IMR-90 (cell line): ENCODE measurements around the gene OST4. TPM values are rescaled to one million over a fixed set of nuclear protein-coding genes. Genes with fewer than 3 reads are reported as not detected.
A peak's percentile ranks its signal among the peaks of the same experiment; 100 is the strongest.

Experiments
- ATAC-seq: fragments of 200-7000 bp; cut with Tn5 transposase; 2 replicates; pipeline ENCODE4 v1.9.1; 2020; ENCODE audit warnings: low read depth, mild to moderate bottlenecking, moderate library complexity
- BruUV-seq: library from RNA; stranded (reverse); fragments of 400-500 nt; replicated peaks from 2 replicates; lab custom pipeline; 2021; lab: Mats Ljungman, UMichigan
- CTCF ChIA-PET: fragments of 300-600 bp; formaldehyde crosslinking; extraction: SDS; loops from one replicate; lab custom pipeline; 2021; ENCODE audit warnings: antibody characterized with exemption; lab: Yijun Ruan, JAX
- POLR2A ChIA-PET: fragments of 300-600 bp; sonication (Branson Sonifier 250); formaldehyde crosslinking; loops from one replicate; lab custom pipeline; 2022; ENCODE audit warnings: antibody characterized with exemption; ENCODE audit not compliant: unreplicated experiment; lab: Charles Lee
- DNase-seq: peaks from one replicate; pipeline ENCODE4 v3.0.0; 2013
- H2AFZ ChIP-seq: replicated peaks from 2 replicates; pipeline ENCODE3; 2013; ENCODE audit warnings: low read length, mild to moderate bottlenecking; ENCODE audit not compliant: poor library complexity
- H2AK5ac ChIP-seq: 2 replicates; pipeline ENCODE4 v1.6.1; 2013; ENCODE audit warnings: low read depth, low read length, inconsistent platforms
- H2AK9ac ChIP-seq: replicated peaks from 2 replicates; pipeline ENCODE3; 2013; ENCODE audit warnings: mild to moderate bottlenecking, low read depth, low read length, moderate library complexity; ENCODE audit not compliant: poor library complexity
- H2BK120ac ChIP-seq: 2 replicates; pipeline ENCODE4 v1.6.1; 2013; ENCODE audit warnings: low read depth, low read length, inconsistent platforms
- H2BK15ac ChIP-seq: 3 replicates; pipeline ENCODE4 v1.6.1; 2013; ENCODE audit warnings: low read depth, low read length, inconsistent platforms
- H2BK20ac ChIP-seq: 2 replicates; pipeline ENCODE4 v1.6.1; 2013; ENCODE audit warnings: low read depth, mild to moderate bottlenecking, inconsistent platforms, low read length, moderate library complexity
- H2BK5ac ChIP-seq: 2 replicates; pipeline ENCODE4 v1.6.1; 2013; ENCODE audit warnings: mild to moderate bottlenecking, low read depth, low read length, inconsistent platforms; ENCODE audit not compliant: poor library complexity, severe bottlenecking
- H3K14ac ChIP-seq: replicated peaks from 2 replicates; pipeline ENCODE4 v1.6.1; 2013; ENCODE audit warnings: low read depth, low read length, inconsistent platforms
- H3K18ac ChIP-seq: 2 replicates; pipeline ENCODE4 v1.6.1; 2013; ENCODE audit warnings: low read depth, low read length, control low read depth
- H3K23ac ChIP-seq: 2 replicates; pipeline ENCODE4 v1.6.1; 2013; ENCODE audit warnings: low read depth, low read length, inconsistent platforms
- H3K27ac ChIP-seq: 2 replicates; pipeline ENCODE4 v1.5.1; 2013; ENCODE audit warnings: mild to moderate bottlenecking, control low read depth, low read length; ENCODE audit not compliant: insufficient read depth
- H3K27me3 ChIP-seq: 2 replicates; pipeline ENCODE4 v1.6.1; 2013; ENCODE audit warnings: low read length; ENCODE audit not compliant: control insufficient read depth, insufficient read depth
- H3K36me3 ChIP-seq: 2 replicates; pipeline ENCODE4 v1.6.1; 2013; ENCODE audit warnings: low read length, mixed read lengths; ENCODE audit not compliant: control insufficient read depth, insufficient read depth
- H3K4ac ChIP-seq: 2 replicates; pipeline ENCODE4 v1.6.1; 2013; ENCODE audit warnings: low read depth, low read length, inconsistent platforms
- H3K4me1 ChIP-seq: 2 replicates; pipeline ENCODE4 v1.6.1; 2013; ENCODE audit warnings: low read length, mixed read lengths; ENCODE audit not compliant: control insufficient read depth, insufficient read depth
- H3K4me2 ChIP-seq: 2 replicates; pipeline ENCODE4 v1.6.1; 2013; ENCODE audit warnings: low read depth, mild to moderate bottlenecking, control low read depth, low read length, moderate library complexity
- H3K4me3 ChIP-seq: 2 replicates; pipeline ENCODE4 v1.5.1; 2013; ENCODE audit warnings: low read depth, mild to moderate bottlenecking, control low read depth, low read length, moderate library complexity; ENCODE audit not compliant: insufficient read depth
- H3K56ac ChIP-seq: 2 replicates; pipeline ENCODE4 v1.6.1; 2013; ENCODE audit warnings: low read length, inconsistent platforms; ENCODE audit not compliant: insufficient read depth; ENCODE audit errors: extremely low read depth
- H3K79me1 ChIP-seq, 2 experiments: 2 replicates each; pipeline ENCODE4 v1.6.1; 2013; ENCODE audit warnings: low read length in 2 of 2, inconsistent platforms in 1 of 2, low read depth in 1 of 2
- H3K9ac ChIP-seq: 2 replicates; pipeline ENCODE4 v1.6.1; 2013; ENCODE audit warnings: low read depth, low read length, control low read depth
- H3K9me1 ChIP-seq: 2 replicates; pipeline ENCODE4 v1.6.1; 2013; ENCODE audit warnings: low read length, inconsistent platforms; ENCODE audit not compliant: insufficient read depth
- H3K9me3 ChIP-seq: 2 replicates; pipeline ENCODE4 v1.6.1; 2013; ENCODE audit warnings: low read length; ENCODE audit not compliant: control insufficient read depth, insufficient read depth
- H4K20me1 ChIP-seq: 2 replicates; pipeline ENCODE4 v1.6.1; 2013; ENCODE audit warnings: low read length, inconsistent platforms; ENCODE audit not compliant: insufficient read depth
- H4K5ac ChIP-seq: 2 replicates; pipeline ENCODE4 v1.6.1; 2013; ENCODE audit warnings: mild to moderate bottlenecking, low read depth, low read length, control low read depth
- H4K8ac ChIP-seq, 2 experiments: 2 replicates each; pipeline ENCODE4 v1.6.1; 2013; ENCODE audit warnings: low read depth in 2 of 2, low read length in 2 of 2, control low read depth in 1 of 2, inconsistent platforms in 1 of 2
- H4K91ac ChIP-seq: 2 replicates; pipeline ENCODE4 v1.6.1; 2013; ENCODE audit warnings: low read depth, low read length, inconsistent platforms; ENCODE audit not compliant: insufficient read depth
- BHLHE40 ChIP-seq: fragments of 150-350 bp; IDR thresholded peaks from 2 replicates; pipeline ENCODE4 v1.6.1; 2016; ENCODE audit warnings: mild to moderate bottlenecking, low read depth, low read length
- CEBPB ChIP-seq: IDR thresholded peaks from 2 replicates; pipeline ENCODE4 v1.6.1; 2012; ENCODE audit warnings: low read depth, low read length, improper control_type of control experiment
- CHD1 ChIP-seq: IDR thresholded peaks from 2 replicates; pipeline ENCODE4 v1.6.1; 2012; ENCODE audit warnings: low read depth, low read length, improper control_type of control experiment
- CTCF ChIP-seq: conservative IDR thresholded peaks from 2 replicates; pipeline ENCODE4 v1.5.1; 2012; ENCODE audit warnings: mild to moderate bottlenecking, low read depth, low read length, improper control_type of control experiment
- ELK1 ChIP-seq: fragments of 150-350 bp; IDR thresholded peaks from 2 replicates; pipeline ENCODE4 v1.6.1; 2016; ENCODE audit warnings: low read depth, mild to moderate bottlenecking, low read length, moderate library complexity, borderline replicate concordance
- FOS ChIP-seq: fragments of 150-350 bp; IDR thresholded peaks from 2 replicates; pipeline ENCODE4 v1.6.1; 2016; ENCODE audit warnings: low read depth, low read length
- MAFK ChIP-seq: IDR thresholded peaks from 2 replicates; pipeline ENCODE4 v1.6.1; 2012; ENCODE audit warnings: low read depth, low read length, improper control_type of control experiment
- MAZ ChIP-seq: IDR thresholded peaks from 2 replicates; pipeline ENCODE4 v1.6.1; 2012; ENCODE audit warnings: low read depth, mild to moderate bottlenecking, low read length, improper control_type of control experiment, moderate library complexity, borderline replicate concordance
- MXI1 ChIP-seq: IDR thresholded peaks from 2 replicates; pipeline ENCODE4 v1.6.1; 2012; ENCODE audit warnings: low read depth, mild to moderate bottlenecking, low read length, moderate library complexity, borderline replicate concordance
- NFE2L2 ChIP-seq: fragments of 150-350 bp; IDR thresholded peaks from 2 replicates; pipeline ENCODE4 v1.6.1; 2016; ENCODE audit warnings: low read depth, mild to moderate bottlenecking, low read length
- POLR2A ChIP-seq: IDR thresholded peaks from 2 replicates; pipeline ENCODE4 v1.6.1; 2012; ENCODE audit warnings: mild to moderate bottlenecking, low read depth, low read length
- RAD21 ChIP-seq: IDR thresholded peaks from 2 replicates; pipeline ENCODE4 v1.6.1; 2012; ENCODE audit warnings: low read length, improper control_type of control experiment
- RCOR1 ChIP-seq: IDR thresholded peaks from 2 replicates; pipeline ENCODE4 v1.6.1; 2012; ENCODE audit warnings: mild to moderate bottlenecking, low read length, improper control_type of control experiment; ENCODE audit not compliant: insufficient replicate concordance
- RFX5 ChIP-seq: IDR thresholded peaks from 2 replicates; pipeline ENCODE4 v1.8.0; 2012; ENCODE audit warnings: low read depth, mild to moderate bottlenecking, low read length, moderate library complexity
- SMC3 ChIP-seq: fragments of 150-350 bp; IDR thresholded peaks from 2 replicates; pipeline ENCODE4 v1.6.1; 2016; ENCODE audit warnings: low read depth, mild to moderate bottlenecking, antibody characterized with exemption, low read length, moderate library complexity
- USF2 ChIP-seq: fragments of 150-350 bp; IDR thresholded peaks from 2 replicates; pipeline ENCODE4 v1.6.1; 2017; ENCODE audit warnings: mild to moderate bottlenecking, antibody characterized with exemption, low read length, low read depth
- WGBS, 2 experiments: methylation state at CpG; one replicate each; pipeline versions ENCODE4 v1.1.5 to v1.1.7; 2013; ENCODE audit warnings: missing lambda C conversion rate in 2 of 2; ENCODE audit not compliant: insufficient read length in 1 of 2; ENCODE audit errors: extremely low coverage in 2 of 2; 5-methylcytosine and 5-hydroxymethylcytosine counted together
- dilution Hi-C: fragments of 300-500 bp; cut with HindIII; formaldehyde crosslinking; loops from one replicate; pipeline ENCODE4 v1.14.3; 2018; ENCODE audit warnings: low sequenced_read_pairs; ENCODE audit not compliant: unreplicated experiment
- in situ Hi-C: fragments of 300-500 bp; cut with MboI; formaldehyde crosslinking; loops from 3 replicates; pipeline ENCODE4 v1.14.3; 2019; ENCODE audit warnings: low sequenced_read_pairs, inconsistent platforms, mixed read lengths
- intact Hi-C: fragments of 100-400 bp; cut with micrococcal nuclease; formaldehyde crosslinking; loops from 2 replicates; pipeline ENCODE4 v1.10.0; 2022
- polyA plus RNA-seq, 3 experiments: library from polyadenylated mRNA; depleted of rRNA; stranded (reverse); fragments of >200 nt; gene quantifications; 2 replicates each; pipeline ENCODE4 v1.2.3, GENCODE V29; 2012; ENCODE audit warnings: low replicate concordance in 1 of 3
- total RNA-seq: library from RNA; depleted of rRNA; stranded (reverse); fragments of >200 nt; gene quantifications from 2 replicates; pipeline ENCODE4 v1.2.3, GENCODE V29; 2012

Gene OST4
- total and polyA plus RNA-seq, 2 of the 4 experiments (the other 2 are of a cell fraction), result 386 to 806 TPM

GRCh38 chr2:27094353-27094984 is 23.0 kb upstream of the OST4 start:
- intact Hi-C loops (no loop called here), in situ Hi-C loops (no loop called here), dilution Hi-C loops (no loop called here)
- H3K9ac ChIP-seq, result no peak overlapping the region
- H3K27ac ChIP-seq, result no peak overlapping the region
- CTCF ChIA-PET, result no interaction called here
- H2BK15ac ChIP-seq, result no peak overlapping the region
- no peak overlapping the region for H3K23ac ChIP-seq
- H3K79me1 ChIP-seq, result no peaks in the 10 kb centered on the region
- no peak overlapping the region for H3K4me3 ChIP-seq
- H3K4ac ChIP-seq, result no peak overlapping the region
- H4K5ac ChIP-seq, result no peak overlapping the region
- DNase-seq (no peak), ATAC-seq (no peak)
- H2AK5ac ChIP-seq, result no peak overlapping the region
- H2AK9ac ChIP-seq, result no peak overlapping the region
- H3K27me3 ChIP-seq, result no peaks in the 10 kb centered on the region
- H3K9me3 ChIP-seq, result no peaks in the 10 kb centered on the region
- POLR2A ChIA-PET, result no interaction called here
- 89% methylated on average over 14 of the region's 24 CpGs; no CpG with 5 or more reads in 1 of the 2 experiments for WGBS, 2 experiments
- H2BK5ac ChIP-seq, result no peak overlapping the region
- TF ChIP-seq CTCF (no peak), MAZ (no peak), RAD21 (no peak), RCOR1 (no peak), CEBPB (no peak), ELK1 (no peak), FOS (no peak), MXI1 (no peak), BHLHE40 (no peak), CHD1 (no peak), NFE2L2 (no peak), USF2 (no peak), POLR2A (no peak), MAFK (no peak), RFX5 (no peak), SMC3 (no peak)
- no peak overlapping the region for H3K14ac ChIP-seq
- no peak overlapping the region for H2BK20ac ChIP-seq
- no peak overlapping the region for H2BK120ac ChIP-seq
- H3K56ac ChIP-seq, result no peak overlapping the region
- H3K4me1 ChIP-seq, result 0 out of 2 replicates have a peak, but pooled peaks cover 3% of the 10 kb centered on the region
- no peaks in the 10 kb centered on the region; the same call in 1 of the 2 replicates for H4K20me1 ChIP-seq
- H4K91ac ChIP-seq, result no peak overlapping the region
- H3K9me1 ChIP-seq, result peaks cover 7% of the 10 kb centered on the region; the same call in 1 of the 2 replicates
- no peaks in the 10 kb centered on the region for H3K36me3 ChIP-seq
- peak overlapping the region; percentile 27 for H2AFZ ChIP-seq
- no TSS peak for BruUV-seq
- no peak overlapping the region for H3K18ac ChIP-seq
- no peak overlapping the region for H3K4me2 ChIP-seq
- H4K8ac ChIP-seq, result no peak overlapping the region
